HCT116 (cell line): ENCODE results near the gene RXFP2. TPM values are rescaled to one million over a fixed set of nuclear protein-coding genes. Genes with fewer than 3 reads are reported as not detected.

Experiments
- ATAC-seq: fragments of 200-7000 bp; cut with Tn5 transposase; 2 replicates; pipeline ENCODE4 v1.9.1; 2020; ENCODE audit warnings: mild to moderate bottlenecking, moderate library complexity
- BruUV-seq: library from RNA; stranded (reverse); fragments of 400-500 nt; replicated peaks from 2 replicates; lab custom pipeline; 2021; lab: Mats Ljungman, UMichigan
- CTCF ChIA-PET: fragments of 300-600 bp; sonication (Branson Sonifier 250); formaldehyde crosslinking; loops from one replicate; lab custom pipeline; 2021; ENCODE audit warnings: antibody characterized with exemption; lab: Charles Lee
- POLR2A ChIA-PET: fragments of 300-600, 350-600 bp; sonication (Branson Sonifier 250); formaldehyde crosslinking; loops from one replicate; lab custom pipeline; 2021; ENCODE audit warnings: antibody characterized with exemption; lab: Charles Lee
- RAD21 ChIA-PET, 2 experiments: fragments of 300-600 bp; sonication (Branson Sonifier 250); formaldehyde crosslinking; loops; one replicate each; lab custom pipeline; 2023; ENCODE audit warnings: low total read pairs in 2 of 2; ENCODE audit not compliant: uncharacterized antibody in 2 of 2, unreplicated experiment in 2 of 2, low non-redundant PET in 1 of 2; lab: Charles Lee
- DNase-seq: peaks from one replicate; pipeline ENCODE4 v3.0.0-alpha.2; 2010; ENCODE audit warnings: low read depth, low spot score
- H2AFZ ChIP-seq: fragments of 200-600 bp; shearing (Covaris generic), sonication (generic); 2 replicates; pipeline ENCODE4 v1.6.1; 2017; ENCODE audit warnings: low read depth, mixed run types, mixed read lengths, antibody characterized with exemption, low read length; ENCODE audit not compliant: poor library complexity, severe bottlenecking
- H3K27ac ChIP-seq: 2 replicates; pipeline ENCODE4 v1.5.1; 2012; ENCODE audit warnings: low read depth, low read length
- H3K27me3 ChIP-seq: fragments of 200-600 bp; sonication (generic); 2 replicates; pipeline ENCODE4 v1.6.1; 2016; ENCODE audit warnings: mixed run types, low read length, mixed read lengths; ENCODE audit not compliant: insufficient read depth
- H3K36me3 ChIP-seq, 2 experiments: fragments of 200-500 bp in 1 of 2; fragments of 200-600 bp in 1 of 2; sonication (Bioruptor generic) in 1 of 2; sonication (generic) in 1 of 2; 2 replicates each; pipeline versions ENCODE4 v1.5.1 to v1.6.1; 2014 to 2016; ENCODE audit warnings: low read length in 2 of 2, inconsistent platforms in 1 of 2, mixed read lengths in 1 of 2, mixed run types in 1 of 2; ENCODE audit not compliant: insufficient read depth in 2 of 2, control insufficient read depth in 1 of 2
- H3K4me1 ChIP-seq, 2 experiments: fragments of 200-600 bp in 1 of 2; sonication (generic) in 1 of 2; 2 replicates each; pipeline versions ENCODE4 v1.5.1 to v1.6.1; 2012 to 2017; ENCODE audit warnings: low read length in 2 of 2, inconsistent platforms in 1 of 2, mild to moderate bottlenecking in 1 of 2, mixed read lengths in 1 of 2, mixed run types in 1 of 2, moderate library complexity in 1 of 2; ENCODE audit not compliant: insufficient read depth in 2 of 2, control insufficient read depth in 1 of 2
- H3K4me2 ChIP-seq: fragments of 200-600 bp; sonication (generic); 2 replicates; pipeline ENCODE4 v1.6.1; 2017; ENCODE audit warnings: mixed run types, low read length, mixed read lengths
- H3K4me3 ChIP-seq, 2 experiments: fragments of 200-600 bp in 1 of 2; sonication (generic) in 1 of 2; replicated peaks in 1 of 2; 2 replicates each; pipeline ENCODE4 v1.5.1; 2011 to 2016; ENCODE audit warnings: low read length in 2 of 2, control low read depth in 1 of 2, low read depth in 1 of 2, mild to moderate bottlenecking in 1 of 2, mixed read lengths in 1 of 2, mixed run types in 1 of 2
- H3K79me2 ChIP-seq: fragments of 200-600 bp; sonication (generic); 2 replicates; pipeline ENCODE4 v1.6.1; 2017; ENCODE audit warnings: mild to moderate bottlenecking, mixed run types, low read length, moderate library complexity, mixed read lengths; ENCODE audit not compliant: insufficient read depth
- H3K9ac ChIP-seq: fragments of 200-600 bp; sonication (generic); 2 replicates; pipeline ENCODE4 v1.6.1; 2016; ENCODE audit warnings: low read length, mixed read lengths
- H3K9me2 ChIP-seq: fragments of 200-600 bp; sonication (generic), shearing (Covaris generic); 2 replicates; pipeline ENCODE4 v1.6.1; 2017; ENCODE audit warnings: mixed run types, mild to moderate bottlenecking, moderate library complexity; ENCODE audit not compliant: insufficient read depth
- H3K9me3 ChIP-seq, 2 experiments: fragments of 200-500 bp in 1 of 2; fragments of 200-600 bp in 1 of 2; sonication (Bioruptor generic) in 1 of 2; sonication (generic) in 1 of 2; 2 replicates each; pipeline ENCODE4 v1.6.1; 2014 to 2017; ENCODE audit warnings: low read length in 2 of 2, mixed read lengths in 2 of 2, inconsistent platforms in 1 of 2, low read depth in 1 of 2, mild to moderate bottlenecking in 1 of 2, mixed run types in 1 of 2, moderate library complexity in 1 of 2; ENCODE audit not compliant: control insufficient read depth in 1 of 2, insufficient read depth in 1 of 2
- H4K20me1 ChIP-seq: fragments of 200-600 bp; sonication (generic), shearing (Covaris generic); 2 replicates; pipeline ENCODE4 v1.6.1; 2017; ENCODE audit warnings: mixed run types, mild to moderate bottlenecking, moderate library complexity; ENCODE audit not compliant: insufficient read depth
- ATF3 ChIP-seq: IDR thresholded peaks from 2 replicates; pipeline ENCODE4 v1.6.1; 2012
- CBX3 ChIP-seq: IDR thresholded peaks from 2 replicates; pipeline ENCODE4 v1.6.1; 2012; ENCODE audit warnings: low read depth
- CEBPB ChIP-seq: IDR thresholded peaks from 2 replicates; pipeline ENCODE4 v1.6.1; 2012; ENCODE audit warnings: low read depth
- EGR1 ChIP-seq: IDR thresholded peaks from 2 replicates; pipeline ENCODE4 v1.6.1; 2012; ENCODE audit warnings: low read depth
- ELF1 ChIP-seq: IDR thresholded peaks from 2 replicates; pipeline ENCODE4 v1.6.1; 2012; ENCODE audit warnings: low read depth, borderline replicate concordance
- EZH2 ChIP-seq: fragments of 200-600 bp; sonication (generic); IDR thresholded peaks from 2 replicates; pipeline ENCODE4 v1.6.1; 2017; ENCODE audit warnings: antibody characterized with exemption, mixed run types
- EZH2phosphoT487 ChIP-seq: fragments of 200-600 bp; IDR thresholded peaks from 2 replicates; pipeline ENCODE4 v1.6.1; 2018; ENCODE audit warnings: antibody characterized with exemption, borderline replicate concordance
- JUND ChIP-seq: IDR thresholded peaks from 2 replicates; pipeline ENCODE4 v1.6.1; 2012
- POLR2AphosphoS5 ChIP-seq: IDR thresholded peaks from 2 replicates; pipeline ENCODE4 v1.6.1; 2011; ENCODE audit warnings: mild to moderate bottlenecking, low read depth, low read length, moderate library complexity
- RAD21 ChIP-seq: IDR thresholded peaks from 2 replicates; pipeline ENCODE4 v1.6.1; 2012; ENCODE audit warnings: low read depth, mild to moderate bottlenecking
- SIN3A ChIP-seq: IDR thresholded peaks from 2 replicates; pipeline ENCODE4 v1.6.1; 2012; ENCODE audit warnings: low read depth
- SP1 ChIP-seq: IDR thresholded peaks from 2 replicates; pipeline ENCODE4 v1.6.1; 2012; ENCODE audit warnings: low read depth
- SRF ChIP-seq: IDR thresholded peaks from 2 replicates; pipeline ENCODE4 v1.6.1; 2012; ENCODE audit warnings: low read depth
- YY1 ChIP-seq: IDR thresholded peaks from 2 replicates; pipeline ENCODE4 v1.6.1; 2011; ENCODE audit warnings: low read length, low read depth, moderate library complexity, mild to moderate bottlenecking; ENCODE audit not compliant: insufficient replicate concordance; ENCODE audit errors: extremely low read depth
- ZFX ChIP-seq: fragments of 450-650 bp; IDR thresholded peaks from 2 replicates; pipeline ENCODE4 v1.6.1; 2017
- intact Hi-C: fragments of 100-400 bp; cut with micrococcal nuclease; formaldehyde crosslinking; loops from 2 replicates; pipeline ENCODE4 v1.10.0; 2022
- total RNA-seq: library from RNA; stranded (reverse); gene quantifications from one replicate; pipeline ENCODE4 v1.2.1, GENCODE V29; 2021; ENCODE audit not compliant: unreplicated experiment
- TF ChIP-seq, protein P1 (sequence below): IDR thresholded peaks from 2 replicates; pipeline ENCODE4 v1.6.1; 2012
- TF ChIP-seq, protein P2 (sequence below), 3 experiments: fragments of 200-600 bp in 1 of 3; sonication (generic) in 1 of 3; IDR thresholded peaks in 2 of 3; conservative IDR thresholded peaks in 1 of 3; 2 replicates each; pipeline ENCODE4 v1.5.1; 2012 to 2017; ENCODE audit warnings: low read depth in 2 of 3, low read length in 2 of 3, antibody characterized with exemption in 1 of 3, borderline replicate concordance in 1 of 3, control low read depth in 1 of 3, mild to moderate bottlenecking in 1 of 3, mixed read lengths in 1 of 3, mixed run types in 1 of 3, moderate library complexity in 1 of 3; ENCODE audit not compliant: insufficient read depth in 1 of 3
- TF ChIP-seq, protein P3 (sequence below): IDR thresholded peaks from 2 replicates; pipeline ENCODE4 v1.6.1; 2012; ENCODE audit warnings: low read depth

The RXFP2 gene
- total RNA-seq, 1 experiment from 2014 or later, result not detected

- Histone ChIP-seq H3K4me3 (no peak overlapping the region), H3K4me2 (no peak overlapping the region), H2AFZ (no peak overlapping the region), H3K79me2 (no peaks in the 10 kb centered on the region), H3K27ac (no peak overlapping the region), H3K27me3 (peaks cover 21% of the 10 kb centered on the region), H4K20me1 (no peaks in the 10 kb centered on the region), H3K36me3 (no peaks in the 10 kb centered on the region)
- intact Hi-C loops, result no loop called here
- no peak for DNase-seq
- no peak for ATAC-seq
- RAD21 ChIA-PET, result no interaction called here
- BruUV-seq, result no TSS peak
- no peak for TF ChIP-seq POLR2AphosphoS5
- TF ChIP-seq JUND, result no peak
- TF ChIP-seq, protein P1, sequence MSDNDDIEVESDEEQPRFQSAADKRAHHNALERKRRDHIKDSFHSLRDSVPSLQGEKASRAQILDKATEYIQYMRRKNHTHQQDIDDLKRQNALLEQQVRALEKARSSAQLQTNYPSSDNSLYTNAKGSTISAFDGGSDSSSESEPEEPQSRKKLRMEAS, result no peak
- TF ChIP-seq, protein P2, sequence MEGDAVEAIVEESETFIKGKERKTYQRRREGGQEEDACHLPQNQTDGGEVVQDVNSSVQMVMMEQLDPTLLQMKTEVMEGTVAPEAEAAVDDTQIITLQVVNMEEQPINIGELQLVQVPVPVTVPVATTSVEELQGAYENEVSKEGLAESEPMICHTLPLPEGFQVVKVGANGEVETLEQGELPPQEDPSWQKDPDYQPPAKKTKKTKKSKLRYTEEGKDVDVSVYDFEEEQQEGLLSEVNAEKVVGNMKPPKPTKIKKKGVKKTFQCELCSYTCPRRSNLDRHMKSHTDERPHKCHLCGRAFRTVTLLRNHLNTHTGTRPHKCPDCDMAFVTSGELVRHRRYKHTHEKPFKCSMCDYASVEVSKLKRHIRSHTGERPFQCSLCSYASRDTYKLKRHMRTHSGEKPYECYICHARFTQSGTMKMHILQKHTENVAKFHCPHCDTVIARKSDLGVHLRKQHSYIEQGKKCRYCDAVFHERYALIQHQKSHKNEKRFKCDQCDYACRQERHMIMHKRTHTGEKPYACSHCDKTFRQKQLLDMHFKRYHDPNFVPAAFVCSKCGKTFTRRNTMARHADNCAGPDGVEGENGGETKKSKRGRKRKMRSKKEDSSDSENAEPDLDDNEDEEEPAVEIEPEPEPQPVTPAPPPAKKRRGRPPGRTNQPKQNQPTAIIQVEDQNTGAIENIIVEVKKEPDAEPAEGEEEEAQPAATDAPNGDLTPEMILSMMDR (IDR thresholded peaks at IDR 0.05 in 2 of 3, conservative IDR thresholded peaks at IDR 0.05 in 1 of 3; ENCODE audit: borderline replicate concordance in 1 of 3, insufficient read depth in 1 of 3, low read depth in 2 of 3, low read length in 2 of 3), result no peak
- TF ChIP-seq ATF3, result no peak
- no peak for TF ChIP-seq RAD21
- TF ChIP-seq CBX3, result no peak
- TF ChIP-seq ELF1, result no peak
- TF ChIP-seq CEBPB, result no peak
- no peak for TF ChIP-seq EZH2phosphoT487
- TF ChIP-seq SRF, result no peak
- TF ChIP-seq SP1, result no peak
- no peak for TF ChIP-seq SIN3A
- no peak for TF ChIP-seq EZH2
- TF ChIP-seq EGR1, result no peak
- TF ChIP-seq ZFX, result no peak
- TF ChIP-seq, protein P3, sequence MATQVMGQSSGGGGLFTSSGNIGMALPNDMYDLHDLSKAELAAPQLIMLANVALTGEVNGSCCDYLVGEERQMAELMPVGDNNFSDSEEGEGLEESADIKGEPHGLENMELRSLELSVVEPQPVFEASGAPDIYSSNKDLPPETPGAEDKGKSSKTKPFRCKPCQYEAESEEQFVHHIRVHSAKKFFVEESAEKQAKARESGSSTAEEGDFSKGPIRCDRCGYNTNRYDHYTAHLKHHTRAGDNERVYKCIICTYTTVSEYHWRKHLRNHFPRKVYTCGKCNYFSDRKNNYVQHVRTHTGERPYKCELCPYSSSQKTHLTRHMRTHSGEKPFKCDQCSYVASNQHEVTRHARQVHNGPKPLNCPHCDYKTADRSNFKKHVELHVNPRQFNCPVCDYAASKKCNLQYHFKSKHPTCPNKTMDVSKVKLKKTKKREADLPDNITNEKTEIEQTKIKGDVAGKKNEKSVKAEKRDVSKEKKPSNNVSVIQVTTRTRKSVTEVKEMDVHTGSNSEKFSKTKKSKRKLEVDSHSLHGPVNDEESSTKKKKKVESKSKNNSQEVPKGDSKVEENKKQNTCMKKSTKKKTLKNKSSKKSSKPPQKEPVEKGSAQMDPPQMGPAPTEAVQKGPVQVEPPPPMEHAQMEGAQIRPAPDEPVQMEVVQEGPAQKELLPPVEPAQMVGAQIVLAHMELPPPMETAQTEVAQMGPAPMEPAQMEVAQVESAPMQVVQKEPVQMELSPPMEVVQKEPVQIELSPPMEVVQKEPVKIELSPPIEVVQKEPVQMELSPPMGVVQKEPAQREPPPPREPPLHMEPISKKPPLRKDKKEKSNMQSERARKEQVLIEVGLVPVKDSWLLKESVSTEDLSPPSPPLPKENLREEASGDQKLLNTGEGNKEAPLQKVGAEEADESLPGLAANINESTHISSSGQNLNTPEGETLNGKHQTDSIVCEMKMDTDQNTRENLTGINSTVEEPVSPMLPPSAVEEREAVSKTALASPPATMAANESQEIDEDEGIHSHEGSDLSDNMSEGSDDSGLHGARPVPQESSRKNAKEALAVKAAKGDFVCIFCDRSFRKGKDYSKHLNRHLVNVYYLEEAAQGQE, result no peak
- TF ChIP-seq YY1, result no peak
- TF ChIP-seq, all 23 proteins: peak for 0
- Histone ChIP-seq H3K4me1 (no peaks in the 10 kb centered on the region), H3K9me2 (no peaks in the 10 kb centered on the region), H3K9me3 (no peaks in the 10 kb centered on the region), H3K9ac (no peak overlapping the region)
- ChIA-PET POLR2A (no interaction called here), CTCF (no interaction called here)
Measured at GRCh38 chr13:31835932-31836331, 96.6 kb downstream of the RXFP2 start.
